ENCODE data around the gene TLN1. TPM values are rescaled to one million over a fixed set of nuclear protein-coding genes. Genes with fewer than 3 reads are reported as not detected.

TLN1 gene
- total RNA-seq, 3 donors from 2014 or later: 163 to 497 (median 215) TPM

DNA sequence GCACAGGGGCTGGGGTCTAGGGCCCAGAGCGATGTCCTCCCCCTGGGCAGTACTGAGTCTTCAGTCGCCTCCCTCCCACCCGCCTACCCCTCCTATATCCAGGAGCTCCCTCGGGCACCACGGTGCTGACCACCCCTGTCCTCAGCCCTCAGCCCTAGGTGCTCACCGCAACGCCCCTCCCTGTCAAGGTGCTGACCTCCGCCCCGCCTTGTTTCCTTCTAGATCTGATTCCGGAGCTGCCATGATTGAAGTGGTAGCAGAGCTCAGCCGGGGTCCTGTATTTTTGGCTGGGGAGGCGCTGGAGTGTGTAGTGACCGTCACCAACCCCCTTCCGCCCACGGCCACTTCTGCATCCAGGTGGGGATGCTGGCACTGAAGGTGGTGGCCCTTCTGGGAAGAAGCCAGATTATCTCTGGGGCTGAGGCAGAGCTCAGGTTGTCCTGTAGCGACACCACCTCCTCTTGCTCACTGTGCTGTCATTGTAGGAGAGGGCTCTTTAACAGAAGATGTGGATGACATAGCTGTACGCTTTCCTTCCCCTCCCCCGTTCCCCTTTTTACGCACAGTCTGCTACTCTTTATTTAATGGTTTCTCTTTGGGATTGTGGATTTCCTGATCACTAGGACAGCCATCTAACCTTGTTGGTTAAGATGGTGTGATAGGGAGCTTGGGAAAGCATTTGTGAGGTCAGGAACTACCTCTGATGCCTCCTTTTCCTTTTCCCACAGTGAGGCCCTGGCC, 17.7 kb upstream of the TLN1 start:
- Histone ChIP-seq H3K27ac (peak overlapping the region; percentile 93 to 95), H3K4me1 (peaks cover 6 to 29% of the 10 kb centered on the region in 2 donors), H3K9me3 (no peaks in the 10 kb centered on the region), H3K27me3 (no peaks in the 10 kb centered on the region), H3K4me3 (peak overlapping the region; percentile 80 to 98 (median 87)), H3K36me3 (no peaks in the 10 kb centered on the region)
- TF ChIP-seq POLR2AphosphoS5 (IDR thresholded peaks at IDR 0.05): no peak
- TF ChIP-seq, protein P1, sequence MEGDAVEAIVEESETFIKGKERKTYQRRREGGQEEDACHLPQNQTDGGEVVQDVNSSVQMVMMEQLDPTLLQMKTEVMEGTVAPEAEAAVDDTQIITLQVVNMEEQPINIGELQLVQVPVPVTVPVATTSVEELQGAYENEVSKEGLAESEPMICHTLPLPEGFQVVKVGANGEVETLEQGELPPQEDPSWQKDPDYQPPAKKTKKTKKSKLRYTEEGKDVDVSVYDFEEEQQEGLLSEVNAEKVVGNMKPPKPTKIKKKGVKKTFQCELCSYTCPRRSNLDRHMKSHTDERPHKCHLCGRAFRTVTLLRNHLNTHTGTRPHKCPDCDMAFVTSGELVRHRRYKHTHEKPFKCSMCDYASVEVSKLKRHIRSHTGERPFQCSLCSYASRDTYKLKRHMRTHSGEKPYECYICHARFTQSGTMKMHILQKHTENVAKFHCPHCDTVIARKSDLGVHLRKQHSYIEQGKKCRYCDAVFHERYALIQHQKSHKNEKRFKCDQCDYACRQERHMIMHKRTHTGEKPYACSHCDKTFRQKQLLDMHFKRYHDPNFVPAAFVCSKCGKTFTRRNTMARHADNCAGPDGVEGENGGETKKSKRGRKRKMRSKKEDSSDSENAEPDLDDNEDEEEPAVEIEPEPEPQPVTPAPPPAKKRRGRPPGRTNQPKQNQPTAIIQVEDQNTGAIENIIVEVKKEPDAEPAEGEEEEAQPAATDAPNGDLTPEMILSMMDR (IDR thresholded peaks at IDR 0.05): no peak
- TF ChIP-seq POLR2A (IDR thresholded peaks at IDR 0.05): no peak
- DNase-seq (ENCODE audit: low spot score in 2 of 2): peak in 1 of 2 donors; percentile 50
- intact Hi-C loops (cut with DNase I; ENCODE audit: low total_unique reads): no loop called here

GRCh38 chr9:35748858-35749514, 17.0 kb upstream of the TLN1 start, which contains the start of the genes GBA2 and RGP1:
Gene GBA2 (minus strand): TSS chr9:35749228. CDS start chr9:35748704, 524 bp downstream.
Gene RGP1 (plus strand): TSS chr9:35749287. CDS start chr9:35749756, 469 bp downstream.
- H3K27me3 ChIP-seq: no peaks in the 10 kb centered on the region
- H3K4me3 ChIP-seq: peak within 1 kb of the TSS; percentile 80 to 98 (median 87)
- H3K36me3 ChIP-seq: no peaks in the 10 kb centered on the region
- peak within 1 kb of the TSS; percentile 93 to 95 for H3K27ac ChIP-seq
- DNase-seq (ENCODE audit: low spot score in 2 of 2): peak; percentile 63 to 76
- intact Hi-C loops (cut with DNase I; ENCODE audit: low total_unique reads): no loop called here
- peak; percentile 23 for TF ChIP-seq POLR2A (IDR thresholded peaks at IDR 0.05)
- TF ChIP-seq, protein P1 (IDR thresholded peaks at IDR 0.05): no peak
- peak; percentile 61 to 83 (median 72) for TF ChIP-seq POLR2AphosphoS5 (IDR thresholded peaks at IDR 0.05)
- no peaks in the 10 kb centered on the region for H3K9me3 ChIP-seq
- peaks cover 6 to 29% of the 10 kb centered on the region in 2 donors for H3K4me1 ChIP-seq

DNA sequence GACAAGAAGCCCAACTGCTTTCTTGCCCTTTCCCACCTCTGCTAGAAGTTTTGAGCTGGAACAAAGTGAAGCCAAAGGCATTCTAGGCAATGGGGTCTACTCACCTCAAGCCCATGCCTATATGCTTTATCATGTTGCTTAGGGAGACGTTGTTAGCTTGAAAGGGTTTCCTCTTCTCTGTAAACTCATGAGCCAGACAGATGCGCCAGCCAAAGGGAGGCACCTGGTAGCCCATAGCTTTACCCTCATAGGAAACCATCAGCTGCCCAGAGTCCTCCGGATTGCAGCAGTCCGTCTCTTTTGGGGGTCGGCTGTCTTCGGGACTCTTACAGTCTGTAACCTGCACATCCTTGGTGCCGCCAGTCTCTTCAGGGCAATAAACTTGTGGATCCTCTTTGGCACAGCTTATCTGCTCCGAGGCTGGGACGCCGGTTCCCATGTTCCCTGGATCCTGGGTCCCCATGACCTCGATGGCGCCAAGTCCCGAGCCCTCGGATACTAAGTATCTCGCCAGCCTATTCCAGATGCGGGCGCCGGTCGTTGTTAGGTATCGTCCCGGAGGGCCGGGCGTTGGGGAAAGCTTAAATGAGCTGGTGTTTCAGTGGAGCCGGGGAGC, 16.4 kb upstream of the TLN1 start:
- Histone ChIP-seq H3K4me3 (peak overlapping the region; percentile 80 to 98 (median 87)), H3K9me3 (no peaks in the 10 kb centered on the region), H3K27me3 (no peaks in the 10 kb centered on the region), H3K36me3 (no peaks in the 10 kb centered on the region), H3K4me1 (peaks cover 6 to 29% of the 10 kb centered on the region in 2 donors), H3K27ac (peak overlapping the region; percentile 93 to 95)
- no peak for DNase-seq (ENCODE audit: low spot score in 2 of 2)
- intact Hi-C loops (cut with DNase I; ENCODE audit: low total_unique reads): no loop called here
- TF ChIP-seq, protein P1 (IDR thresholded peaks at IDR 0.05): no peak
- TF ChIP-seq POLR2A (IDR thresholded peaks at IDR 0.05) (no peak), POLR2AphosphoS5 (IDR thresholded peaks at IDR 0.05) (no peak)

- intact Hi-C loops (cut with DNase I; ENCODE audit: low total_unique reads): no loop called here
- Histone ChIP-seq H3K4me3 (peak overlapping the region; percentile 80 to 98 (median 87)), H3K27me3 (no peaks in the 10 kb centered on the region), H3K36me3 (no peaks in the 10 kb centered on the region), H3K9me3 (no peaks in the 10 kb centered on the region), H3K4me1 (peaks cover 6 to 29% of the 10 kb centered on the region in 2 donors), H3K27ac (peak overlapping the region in 1 of 2 donors; percentile 42)
- no peak for DNase-seq (ENCODE audit: low spot score in 2 of 2)
- TF ChIP-seq, protein P1 (IDR thresholded peaks at IDR 0.05): no peak
- no peak for TF ChIP-seq POLR2A (IDR thresholded peaks at IDR 0.05)
- no peak for TF ChIP-seq POLR2AphosphoS5 (IDR thresholded peaks at IDR 0.05)
Observed at GRCh38 chr9:35746583-35746982, 14.6 kb upstream of the TLN1 start.

Data from breast epithelium (tissue), 4 donors.